PC-3 (cell line): ENCODE data around the gene ZCCHC7. TPM values are rescaled to one million over a fixed set of nuclear protein-coding genes. Genes with fewer than 3 reads are reported as not detected.

Source experiments
- ATAC-seq: fragments of 200-7000 bp; cut with Tn5 transposase; 2 replicates; pipeline ENCODE4 v1.9.1; 2020; ENCODE audit warnings: mild to moderate bottlenecking, moderate library complexity
- BruUV-seq: library from RNA; stranded (reverse); fragments of 400-500 nt; replicated peaks from 2 replicates; lab custom pipeline; 2021; lab: Mats Ljungman, UMichigan
- CTCF ChIA-PET: fragments of 300-600 bp; sonication (Branson Sonifier 250); formaldehyde crosslinking; loops from one replicate; lab custom pipeline; 2022; ENCODE audit warnings: antibody characterized with exemption; lab: Charles Lee
- POLR2A ChIA-PET: fragments of 300-600 bp; sonication (Branson Sonifier 250); formaldehyde crosslinking; loops from one replicate; lab custom pipeline; 2022; ENCODE audit warnings: antibody characterized with exemption; ENCODE audit not compliant: unreplicated experiment; lab: Charles Lee
- DNase-seq: peaks from one replicate; pipeline ENCODE4 v3.0.0-alpha.2; 2015
- H2AFZ ChIP-seq: fragments of 300-600 bp; sonication (generic); 2 replicates; pipeline ENCODE4 v1.6.0; 2016; ENCODE audit warnings: antibody characterized with exemption, low read length
- H3F3A ChIP-seq: fragments of 300-600 bp; sonication (generic); one replicate; pipeline ENCODE4 v1.6.0; 2017; ENCODE audit warnings: antibody characterized with exemption, low read length, control low read depth, mild to moderate bottlenecking; ENCODE audit not compliant: unreplicated experiment
- H3K27ac ChIP-seq: fragments of 300-600 bp; sonication (generic); 2 replicates; pipeline ENCODE4 v1.5.1; 2016; ENCODE audit warnings: mild to moderate bottlenecking, low read length
- H3K27me3 ChIP-seq: fragments of 300-600 bp; sonication (generic); 2 replicates; pipeline ENCODE4 v1.6.1; 2016; ENCODE audit warnings: low read length, mixed read lengths
- H3K36me3 ChIP-seq: fragments of 300-600 bp; sonication (generic); 2 replicates; pipeline ENCODE4 v1.6.1; 2016; ENCODE audit warnings: low read depth, mixed run types, low read length, mixed read lengths
- H3K4me1 ChIP-seq: fragments of 300-600 bp; sonication (generic); 2 replicates; pipeline ENCODE4 v1.5.1; 2016; ENCODE audit warnings: low read length; ENCODE audit not compliant: insufficient read depth
- H3K4me2 ChIP-seq: fragments of 300-600 bp; sonication (generic); 2 replicates; pipeline ENCODE4 v1.6.0; 2016; ENCODE audit warnings: low read length
- H3K4me3 ChIP-seq: fragments of 300-600 bp; sonication (generic); 2 replicates; pipeline ENCODE4 v1.5.1; 2016; ENCODE audit warnings: mild to moderate bottlenecking, low read length, mixed read lengths
- H3K79me2 ChIP-seq: fragments of 300-600 bp; sonication (generic); 2 replicates; pipeline ENCODE4 v1.6.1; 2017; ENCODE audit warnings: low read length, mixed read lengths
- H3K9ac ChIP-seq: fragments of 300-600 bp; sonication (generic); 2 replicates; pipeline ENCODE4 v1.6.0; 2016; ENCODE audit warnings: mild to moderate bottlenecking, low read length
- H3K9me2 ChIP-seq: fragments of 300-600 bp; sonication (generic); replicated peaks from 2 replicates; pipeline ENCODE4 v1.6.1; 2016; ENCODE audit warnings: mixed run types, low read length, mixed read lengths
- H3K9me3 ChIP-seq: fragments of 300-600 bp; sonication (generic); 2 replicates; pipeline ENCODE4 v1.6.1; 2016; ENCODE audit warnings: low read length, mixed read lengths
- H4K20me1 ChIP-seq: fragments of 300-600 bp; sonication (generic); 2 replicates; pipeline ENCODE4 v1.6.1; 2016; ENCODE audit warnings: low read length, mixed read lengths
- CTCF ChIP-seq: fragments of 300-600 bp; sonication (generic); conservative IDR thresholded peaks from 2 replicates; pipeline ENCODE4 v1.5.1; 2017; ENCODE audit warnings: antibody characterized with exemption, low read depth, mild to moderate bottlenecking, low read length
- EZH2 ChIP-seq: fragments of 300-600 bp; sonication (generic); IDR thresholded peaks from one replicate; pipeline ENCODE4 v1.6.1; 2017; ENCODE audit warnings: antibody characterized with exemption, mild to moderate bottlenecking, low read length; ENCODE audit not compliant: unreplicated experiment
- EZH2phosphoT487 ChIP-seq: fragments of 300-600 bp; sonication (generic); IDR thresholded peaks from 2 replicates; pipeline ENCODE4 v1.6.1; 2018; ENCODE audit warnings: mild to moderate bottlenecking, antibody characterized with exemption, low read length, borderline replicate concordance
- intact Hi-C: fragments of 100-400 bp; cut with micrococcal nuclease; formaldehyde crosslinking; loops from 2 replicates; pipeline ENCODE4 v1.9.0; 2023
- total RNA-seq: library from RNA; depleted of rRNA; stranded (reverse); fragments of >200 nt; gene quantifications from 2 replicates; pipeline ENCODE4 v1.2.3, GENCODE V29; 2014

Gene ZCCHC7
- total RNA-seq, 1 experiment from 2014 or later: 6.5 TPM

- no peak overlapping the region for H3K4me3 ChIP-seq
- no peaks in the 10 kb centered on the region for H3K9me3 ChIP-seq
- H3K27me3 ChIP-seq: no peaks in the 10 kb centered on the region
- ChIA-PET CTCF (no interaction called here), POLR2A (no interaction called here)
- no peak overlapping the region for H3K4me2 ChIP-seq
- H3K27ac ChIP-seq: no peak overlapping the region
- H3K4me1 ChIP-seq: peaks cover 2% of the 10 kb centered on the region; the same call in 1 of the 2 replicates
- no peaks in the 10 kb centered on the region for H3K79me2 ChIP-seq
- TF ChIP-seq EZH2phosphoT487 (no peak), EZH2 (no peak), CTCF (no peak)
- intact Hi-C loops: loop anchor here (10.0 kb wide), 1 partner anchor 96 kb away; the partner anchor contains the start of gene ZCCHC7
- H3K9ac ChIP-seq: no peak overlapping the region
- H3K36me3 ChIP-seq: no peaks in the 10 kb centered on the region
- H2AFZ ChIP-seq: no peak overlapping the region
- no peaks in the 10 kb centered on the region for H3F3A ChIP-seq
- no peaks in the 10 kb centered on the region for H4K20me1 ChIP-seq
- BruUV-seq: no TSS peak
- no peaks in the 10 kb centered on the region for H3K9me2 ChIP-seq
- no peak for DNase-seq
- no peak for ATAC-seq
Observed at GRCh38 chr9:37220971-37221370, 100.6 kb downstream of the ZCCHC7 start.

GRCh38 chr9:37221489-37222106, 101.2 kb downstream of the ZCCHC7 start:
- ChIA-PET POLR2A (no interaction called here), CTCF (no interaction called here)
- no peak overlapping the region for H3K4me3 ChIP-seq
- no peaks in the 10 kb centered on the region for H3K27me3 ChIP-seq
- no peaks in the 10 kb centered on the region for H3F3A ChIP-seq
- intact Hi-C loops: loop anchor here (10.0 kb wide), 1 partner anchor 97 kb away; the partner anchor contains the start of gene ZCCHC7
- no peak overlapping the region for H3K4me2 ChIP-seq
- H3K36me3 ChIP-seq: no peaks in the 10 kb centered on the region
- no peak overlapping the region for H2AFZ ChIP-seq
- ATAC-seq (no peak), DNase-seq (no peak)
- no peaks in the 10 kb centered on the region for H4K20me1 ChIP-seq
- no peaks in the 10 kb centered on the region for H3K9me2 ChIP-seq
- H3K79me2 ChIP-seq: no peaks in the 10 kb centered on the region
- no TSS peak for BruUV-seq
- no peaks in the 10 kb centered on the region for H3K4me1 ChIP-seq
- H3K9me3 ChIP-seq: no peaks in the 10 kb centered on the region
- H3K27ac ChIP-seq: no peak overlapping the region
- TF ChIP-seq EZH2phosphoT487: no peak
- no peak for TF ChIP-seq EZH2
- no peak for TF ChIP-seq CTCF
- no peak overlapping the region for H3K9ac ChIP-seq

GRCh38 chr9:37229455-37229854, 109.1 kb downstream of the ZCCHC7 start:
- intact Hi-C loops: loop anchor here (10.0 kb wide), 1 partner anchor 105 kb away; the partner anchor contains the start of gene ZCCHC7
- no peaks in the 10 kb centered on the region for H3F3A ChIP-seq
- no peaks in the 10 kb centered on the region for H3K9me3 ChIP-seq
- DNase-seq (peak; percentile 3), ATAC-seq (peak; percentile 71)
- peaks cover 9% of the 10 kb centered on the region; the same call in 1 of the 2 replicates for H4K20me1 ChIP-seq
- no peak overlapping the region for H3K9ac ChIP-seq
- no peak overlapping the region for H3K4me3 ChIP-seq
- H3K9me2 ChIP-seq: no peaks in the 10 kb centered on the region
- POLR2A ChIA-PET: no interaction called here
- no peaks in the 10 kb centered on the region for H3K79me2 ChIP-seq
- H3K4me1 ChIP-seq: peaks cover 10% of the 10 kb centered on the region
- no TSS peak for BruUV-seq
- no peaks in the 10 kb centered on the region for H3K36me3 ChIP-seq
- no peaks in the 10 kb centered on the region for H3K27me3 ChIP-seq
- H2AFZ ChIP-seq: no peak overlapping the region
- peak overlapping the region; percentile 60 for H3K27ac ChIP-seq
- CTCF ChIA-PET: no interaction called here
- peak overlapping the region; percentile 53 for H3K4me2 ChIP-seq
- TF ChIP-seq EZH2phosphoT487: no peak
